AG09309 (cell line): ENCODE measurements around the gene NAV2.

ENCODE experiments used
- DNase-seq: peaks from one replicate; pipeline ENCODE4 v3.0.0-alpha.2; 2010; ENCODE audit warnings: low read depth
- H3K4me3 ChIP-seq: 2 replicates; pipeline ENCODE4 v1.5.1; 2011; ENCODE audit warnings: mild to moderate bottlenecking, low read depth, low read length, moderate library complexity; ENCODE audit not compliant: control insufficient read depth
- TF ChIP-seq, protein P1 (sequence below): IDR thresholded peaks from 2 replicates; pipeline ENCODE4 v1.5.1; 2011; ENCODE audit warnings: mild to moderate bottlenecking, low read depth, low read length, inconsistent platforms; ENCODE audit not compliant: insufficient read depth, control insufficient read depth; ENCODE audit errors: missing control alignments

Gene NAV2

DNA sequence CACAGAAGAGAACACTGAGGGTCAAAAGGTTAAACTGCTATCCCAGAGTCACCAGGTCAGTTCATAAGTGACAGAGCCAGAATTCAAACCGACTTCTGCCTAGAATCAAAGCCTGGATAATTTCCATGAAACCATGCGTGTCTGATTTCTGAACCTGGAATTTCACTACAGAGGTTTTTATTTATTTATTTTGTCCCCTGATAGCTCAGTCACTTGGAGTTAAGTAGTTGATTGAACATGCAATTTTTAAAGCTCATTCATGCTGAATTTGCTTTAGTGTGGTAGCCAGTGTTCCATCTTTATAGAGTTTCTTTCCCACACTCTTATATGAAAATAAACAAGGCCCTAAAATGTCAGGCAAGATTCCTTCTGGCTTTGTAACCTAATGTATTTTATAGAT is 93.2 kb downstream of the NAV2 start:
- DNase-seq, result no peak
- TF ChIP-seq, protein P1, sequence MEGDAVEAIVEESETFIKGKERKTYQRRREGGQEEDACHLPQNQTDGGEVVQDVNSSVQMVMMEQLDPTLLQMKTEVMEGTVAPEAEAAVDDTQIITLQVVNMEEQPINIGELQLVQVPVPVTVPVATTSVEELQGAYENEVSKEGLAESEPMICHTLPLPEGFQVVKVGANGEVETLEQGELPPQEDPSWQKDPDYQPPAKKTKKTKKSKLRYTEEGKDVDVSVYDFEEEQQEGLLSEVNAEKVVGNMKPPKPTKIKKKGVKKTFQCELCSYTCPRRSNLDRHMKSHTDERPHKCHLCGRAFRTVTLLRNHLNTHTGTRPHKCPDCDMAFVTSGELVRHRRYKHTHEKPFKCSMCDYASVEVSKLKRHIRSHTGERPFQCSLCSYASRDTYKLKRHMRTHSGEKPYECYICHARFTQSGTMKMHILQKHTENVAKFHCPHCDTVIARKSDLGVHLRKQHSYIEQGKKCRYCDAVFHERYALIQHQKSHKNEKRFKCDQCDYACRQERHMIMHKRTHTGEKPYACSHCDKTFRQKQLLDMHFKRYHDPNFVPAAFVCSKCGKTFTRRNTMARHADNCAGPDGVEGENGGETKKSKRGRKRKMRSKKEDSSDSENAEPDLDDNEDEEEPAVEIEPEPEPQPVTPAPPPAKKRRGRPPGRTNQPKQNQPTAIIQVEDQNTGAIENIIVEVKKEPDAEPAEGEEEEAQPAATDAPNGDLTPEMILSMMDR, result no peak
- H3K4me3 ChIP-seq, result no peak overlapping the region

DNA sequence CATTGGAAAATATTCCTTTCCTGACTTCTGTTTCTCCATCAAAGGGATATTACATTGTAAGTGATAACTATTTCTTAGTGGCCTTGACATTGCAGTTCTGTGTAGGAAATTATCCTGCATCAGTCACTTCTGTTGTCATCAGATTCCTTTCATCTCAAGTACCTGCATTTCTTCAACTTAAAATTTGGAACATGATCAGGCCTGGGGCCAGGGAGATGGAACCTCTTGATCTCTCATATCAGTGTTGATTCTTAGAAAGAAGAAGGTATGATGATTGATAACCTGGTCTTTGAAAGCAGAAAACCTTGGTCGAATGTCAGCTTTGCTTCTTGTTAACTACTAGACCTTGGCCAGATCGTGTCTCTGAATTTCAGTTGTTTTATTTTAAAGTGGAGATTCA is 93.6 kb downstream of the NAV2 start:
- DNase-seq, result no peak
- no peak overlapping the region for H3K4me3 ChIP-seq
- TF ChIP-seq, protein P1, result no peak

DNA sequence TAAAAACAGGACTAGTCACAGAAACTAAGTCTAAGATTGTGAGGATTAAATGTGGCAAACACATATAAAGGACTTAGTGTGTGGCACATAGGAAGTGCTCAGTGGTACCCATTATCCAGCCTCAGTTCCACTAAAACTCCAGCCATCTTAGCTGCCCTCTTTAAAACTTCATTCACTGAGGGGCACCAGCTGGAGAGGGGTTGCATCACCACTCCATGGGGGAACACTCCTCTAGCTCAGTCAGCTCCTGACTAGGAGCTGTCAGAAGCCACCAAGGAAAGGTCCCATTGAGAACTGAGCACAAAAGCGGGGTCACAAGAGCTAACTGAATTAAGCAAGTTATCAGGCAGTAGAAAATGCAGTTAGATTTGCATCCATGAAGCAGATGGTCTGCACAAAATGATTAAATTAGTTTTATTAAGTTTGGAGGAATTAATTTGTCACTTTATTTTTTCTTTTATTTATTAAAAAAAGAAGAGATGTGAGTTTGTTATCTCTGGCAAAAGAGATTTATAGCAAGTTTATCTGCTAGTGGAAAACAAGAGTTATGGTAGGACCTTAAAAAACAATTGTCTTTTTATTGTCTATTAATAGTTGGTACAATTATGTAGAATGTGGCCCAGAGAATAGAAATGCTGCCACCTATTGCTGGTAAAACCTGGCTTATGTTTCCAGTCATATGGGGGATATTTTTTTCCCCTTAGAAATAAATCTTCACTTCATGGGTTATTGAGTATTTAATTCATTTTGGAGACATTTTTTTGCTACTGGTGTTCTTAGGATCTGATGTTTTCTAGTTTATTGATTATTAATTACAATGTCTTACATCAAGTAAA is 95.7 kb downstream of the NAV2 start:
- DNase-seq, result no peak
- TF ChIP-seq, protein P1, result peak; percentile 29
- no peak overlapping the region for H3K4me3 ChIP-seq

DNA sequence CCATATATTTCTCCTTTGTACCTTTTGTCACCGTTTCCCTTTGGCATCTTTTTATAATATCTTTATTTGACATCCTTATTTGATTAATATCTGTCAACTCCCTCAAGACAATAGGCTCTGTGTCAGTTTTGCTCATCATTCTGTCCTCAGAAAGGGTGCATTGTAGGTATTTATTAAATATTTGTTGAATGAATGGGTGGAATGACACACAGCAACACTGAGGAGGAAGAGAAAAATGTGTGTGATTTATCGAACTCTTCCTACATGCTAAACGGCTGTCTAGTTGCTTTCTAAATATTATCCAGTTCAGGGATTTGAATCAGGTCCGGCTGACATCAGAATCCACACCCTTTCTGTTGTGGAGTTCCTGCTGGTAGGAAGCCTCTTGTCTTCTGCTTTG is 98.2 kb downstream of the NAV2 start:
- H3K4me3 ChIP-seq, result no peak overlapping the region
- TF ChIP-seq, protein P1, result no peak
- no peak for DNase-seq

DNA sequence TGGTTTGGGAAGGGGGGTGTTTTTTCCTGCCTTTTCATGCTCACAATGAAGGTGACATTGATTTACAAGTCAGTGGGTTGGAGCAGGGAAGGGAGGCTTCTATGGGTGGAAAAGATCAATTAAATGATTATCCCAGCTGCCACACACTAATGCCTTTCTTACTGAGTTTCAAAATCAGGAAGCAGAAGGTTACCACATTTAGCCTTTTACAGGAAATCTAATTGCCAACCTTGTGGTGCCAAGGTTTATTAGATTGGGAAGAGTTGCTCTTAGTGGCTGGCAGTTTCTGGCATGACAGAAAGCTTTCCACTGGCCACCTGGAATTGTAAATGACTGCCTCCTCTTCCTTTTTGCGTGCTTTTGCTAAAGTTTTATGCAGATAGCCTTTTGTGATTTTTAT is 98.7 kb downstream of the NAV2 start:
- no peak overlapping the region for H3K4me3 ChIP-seq
- TF ChIP-seq, protein P1, result no peak
- DNase-seq, result no peak

DNA sequence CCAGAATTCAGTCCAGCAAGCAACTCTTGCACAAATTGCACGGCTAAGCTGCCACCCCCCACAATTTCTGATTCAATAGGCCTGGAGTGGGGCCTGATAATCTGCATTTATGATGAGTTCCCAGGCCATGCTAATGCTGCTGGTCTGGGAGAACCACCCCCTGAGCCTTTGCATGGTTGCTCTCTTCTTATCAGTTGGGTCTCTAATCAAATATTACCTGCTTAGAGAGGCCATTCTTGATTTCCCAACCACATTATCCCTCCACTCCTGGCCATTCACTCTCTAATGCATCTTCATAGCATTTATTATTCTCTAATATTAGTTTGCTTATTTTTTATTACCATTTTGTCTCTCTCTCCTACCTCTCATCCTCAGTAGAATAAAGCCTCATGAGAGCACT is 99.5 kb downstream of the NAV2 start:
- DNase-seq, result no peak
- TF ChIP-seq, protein P1, result no peak
- H3K4me3 ChIP-seq, result no peak overlapping the region
